ENCODE data around the gene NAALADL2.

NAALADL2 gene

DNA sequence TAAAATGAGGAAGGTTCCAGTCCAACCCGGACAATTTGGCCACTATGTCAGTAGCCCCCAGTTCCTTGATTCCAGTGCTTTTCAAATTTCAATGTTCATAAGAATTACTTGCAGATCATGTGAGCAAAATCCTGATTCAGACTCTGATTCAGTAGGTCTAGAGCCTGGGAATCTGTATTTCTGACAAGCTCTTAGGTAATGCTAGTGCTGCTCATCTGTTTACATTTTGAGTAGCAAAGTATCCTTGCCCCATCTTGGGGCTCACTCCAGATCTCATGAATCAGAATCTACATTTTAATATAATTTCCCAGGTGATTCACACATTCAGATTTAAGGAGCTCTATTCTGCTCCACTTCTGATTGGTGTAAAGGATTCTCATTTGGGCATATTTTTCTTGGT is 142.0 kb downstream of the NAALADL2 start:
- no peak for DNase-seq

DNA sequence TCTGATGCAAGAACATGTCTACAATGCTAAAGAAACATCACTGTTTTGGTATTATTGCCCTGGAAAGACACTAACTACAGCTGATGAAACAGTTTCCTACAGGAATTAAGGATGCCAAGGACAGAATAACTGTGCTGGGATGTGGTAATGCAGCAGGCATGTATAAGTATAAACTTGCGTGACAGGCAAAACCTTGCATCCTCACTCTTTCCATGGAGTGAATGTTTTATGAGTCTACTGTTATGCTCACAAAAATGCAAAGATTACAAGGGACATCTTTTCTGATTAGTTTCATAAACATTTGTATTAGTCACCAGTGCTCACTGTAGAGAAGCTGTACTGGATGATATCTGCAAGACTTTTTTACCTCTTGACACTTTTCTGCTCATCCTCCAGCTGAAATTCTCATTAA is 143.6 kb downstream of the NAALADL2 start:
- DNase-seq, result no peak

DNA sequence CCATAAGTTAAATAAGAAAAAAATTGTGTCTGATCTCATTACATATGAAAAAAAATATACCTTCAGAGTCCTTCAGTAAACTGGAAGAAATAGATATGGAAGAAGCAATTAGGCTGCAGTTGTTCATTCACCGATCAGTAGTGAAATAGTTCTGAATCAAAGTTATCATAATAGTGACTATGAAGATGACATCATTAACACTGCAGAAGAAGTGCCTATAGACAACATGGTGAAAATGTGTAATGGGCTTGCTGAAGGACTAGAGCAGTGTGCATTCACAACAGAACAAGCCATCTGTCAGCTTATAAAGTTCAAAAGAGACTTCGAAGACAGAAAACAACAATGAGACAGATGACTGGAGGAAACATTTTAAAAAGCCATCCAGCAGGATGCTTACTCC is 144.5 kb downstream of the NAALADL2 start:
- DNase-seq, result no peak

DNA sequence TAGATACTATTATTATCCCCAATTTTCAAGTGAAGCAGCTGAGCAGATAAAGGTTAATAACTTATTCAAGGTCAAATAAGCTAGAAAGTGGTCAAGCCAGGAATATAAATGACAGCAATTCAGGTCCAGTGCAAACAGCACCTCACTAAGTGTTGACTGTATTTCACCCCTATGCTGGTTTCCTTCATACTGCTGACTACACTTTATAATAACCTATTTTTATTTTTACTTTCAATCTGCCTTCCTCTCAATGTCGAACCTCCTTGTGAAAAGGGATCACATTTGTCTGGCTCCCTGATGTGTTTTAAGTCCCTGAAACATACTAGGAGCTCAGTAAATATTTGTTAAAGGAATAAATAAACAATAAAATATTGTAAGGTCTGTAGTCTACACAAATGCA is 146.1 kb downstream of the NAALADL2 start:
- no peak for DNase-seq

DNA sequence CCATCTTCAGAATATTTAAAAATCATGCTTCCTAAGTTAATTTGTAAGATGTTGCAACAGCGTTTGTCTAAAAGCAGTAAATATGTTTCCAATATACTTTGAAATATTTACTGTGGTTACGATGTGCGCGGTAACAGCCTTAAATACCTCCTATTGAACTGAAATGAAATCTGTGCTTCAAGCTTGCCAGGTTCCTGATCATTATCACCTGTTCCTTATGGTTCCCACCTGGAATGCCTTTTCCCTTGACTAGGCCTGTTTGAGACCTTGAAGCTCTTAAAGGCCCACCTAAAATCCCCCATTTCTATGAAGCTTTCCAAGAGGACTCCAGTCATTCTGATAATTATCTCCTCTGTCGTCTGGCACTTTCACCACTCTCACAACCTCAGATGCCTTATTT is 146.7 kb downstream of the NAALADL2 start:
- DNase-seq, result no peak

DNA sequence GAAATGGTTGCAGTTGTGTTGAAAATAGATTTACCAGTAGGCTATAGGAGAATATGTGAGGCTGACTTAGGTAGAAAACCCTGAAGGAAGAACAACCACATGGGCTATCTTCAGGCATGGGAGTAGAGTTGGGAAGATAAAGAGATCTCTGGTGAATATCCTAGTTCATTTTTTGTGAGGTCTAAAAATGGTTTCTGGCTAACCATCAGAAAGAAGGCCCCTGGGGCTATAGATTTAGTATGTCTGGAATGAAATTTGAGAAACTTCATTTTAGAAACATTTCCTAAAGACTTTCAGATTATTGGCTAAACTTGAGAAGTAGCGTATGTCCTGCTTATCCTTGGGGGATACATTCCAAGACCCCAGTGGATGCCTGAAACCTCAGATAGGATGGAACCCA is 148.2 kb downstream of the NAALADL2 start:
- DNase-seq, result no peak

DNA sequence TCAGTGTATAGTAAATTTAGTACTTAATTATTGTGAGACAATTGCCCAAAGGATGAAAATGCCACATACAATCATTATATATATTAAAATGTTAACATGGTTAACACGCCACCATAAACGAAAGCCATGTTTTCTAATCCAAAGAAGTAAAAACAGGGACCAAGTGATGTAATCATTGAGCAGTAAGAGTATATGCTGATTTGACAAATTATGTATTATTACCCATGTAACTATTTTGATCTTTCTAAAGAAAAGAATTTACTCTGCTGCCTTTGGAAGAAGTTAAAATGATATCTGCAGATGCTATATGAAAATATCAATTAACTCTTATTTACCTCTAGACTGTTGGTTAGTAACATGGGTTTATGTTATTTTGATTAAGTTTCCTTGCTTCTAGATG is 150.2 kb downstream of the NAALADL2 start:
- DNase-seq, result no peak

DNA sequence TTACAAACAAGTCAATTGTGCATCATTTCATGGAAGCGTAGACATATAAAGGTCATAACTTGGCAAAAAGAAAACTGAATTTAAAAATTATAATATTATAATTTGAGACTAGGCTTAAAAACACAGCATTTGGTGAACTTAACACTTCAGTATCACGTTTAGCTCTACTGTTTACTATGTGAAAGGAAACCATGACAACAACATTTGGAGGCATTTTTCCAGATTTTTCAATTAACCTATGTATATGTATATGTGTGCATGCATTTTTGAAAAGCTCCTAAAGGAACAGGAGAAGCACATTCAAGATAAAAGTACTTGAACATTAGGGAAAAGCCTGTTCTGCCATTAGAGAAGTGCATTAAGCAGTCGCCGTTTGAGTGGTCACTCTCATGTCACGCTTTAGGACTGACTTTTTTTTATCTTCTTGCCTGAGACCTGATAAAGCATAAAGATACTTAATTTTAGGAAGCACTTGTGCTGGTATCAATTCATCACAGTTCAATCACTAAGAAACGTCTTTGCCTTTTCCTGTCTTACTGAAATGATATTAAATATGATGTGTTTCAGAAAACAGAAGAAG is 156.0 kb downstream of the NAALADL2 start:
- no peak for DNase-seq

DNA sequence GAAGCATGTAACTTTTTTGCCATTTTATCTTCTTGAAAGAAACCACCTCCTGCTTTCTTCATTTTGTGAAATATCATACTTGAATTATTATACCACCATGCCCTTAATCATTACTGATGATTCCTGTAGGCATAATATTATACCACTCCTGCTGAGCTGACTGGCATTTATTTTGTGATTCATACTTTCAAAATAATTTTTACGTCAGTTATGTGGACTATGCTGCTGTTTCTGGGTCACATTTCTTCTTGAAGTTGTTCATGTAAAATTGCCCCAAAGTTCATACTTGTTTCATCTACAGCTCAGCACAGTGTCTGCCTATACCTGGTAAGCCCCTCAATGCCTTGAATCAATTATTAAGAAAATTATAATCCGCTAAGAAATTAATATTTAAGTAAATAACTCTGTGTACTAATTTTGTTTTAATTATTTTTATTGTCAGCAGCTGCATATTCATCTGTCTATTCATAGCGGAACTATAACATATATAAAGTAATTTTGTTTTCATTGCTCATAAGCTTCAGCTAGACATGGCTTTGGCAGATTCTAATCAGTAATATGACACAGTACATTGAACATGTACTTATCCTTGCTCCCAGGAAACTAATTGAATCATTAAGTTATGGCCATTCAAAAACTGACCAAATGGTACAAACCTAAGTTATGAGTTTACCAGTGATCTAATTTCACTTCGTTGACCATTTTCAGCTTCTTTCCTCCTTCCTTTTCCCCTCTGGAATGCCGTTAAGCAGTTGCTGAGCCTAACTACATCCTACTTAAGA is 160.0 kb downstream of the NAALADL2 start:
- no peak for DNase-seq

DNA sequence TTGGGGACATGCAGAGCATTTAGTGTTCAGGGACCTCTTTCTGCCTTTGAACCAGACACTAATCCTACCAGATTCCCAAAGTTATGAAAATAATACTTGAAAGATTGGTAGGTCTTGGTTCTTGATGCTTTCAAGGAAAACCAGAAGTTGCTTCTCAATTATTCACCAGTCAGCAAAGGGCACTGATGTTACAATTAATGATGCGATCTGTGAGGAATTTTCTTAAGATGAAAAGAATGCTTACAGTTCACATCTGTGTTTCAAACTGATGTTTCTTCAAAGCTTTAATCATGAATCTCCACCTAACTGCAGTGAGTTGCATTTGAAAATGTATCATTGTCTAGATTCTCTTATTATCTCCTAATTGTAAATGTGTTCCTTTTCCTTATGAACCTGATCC is 161.0 kb downstream of the NAALADL2 start:
- no peak for DNase-seq

DNA sequence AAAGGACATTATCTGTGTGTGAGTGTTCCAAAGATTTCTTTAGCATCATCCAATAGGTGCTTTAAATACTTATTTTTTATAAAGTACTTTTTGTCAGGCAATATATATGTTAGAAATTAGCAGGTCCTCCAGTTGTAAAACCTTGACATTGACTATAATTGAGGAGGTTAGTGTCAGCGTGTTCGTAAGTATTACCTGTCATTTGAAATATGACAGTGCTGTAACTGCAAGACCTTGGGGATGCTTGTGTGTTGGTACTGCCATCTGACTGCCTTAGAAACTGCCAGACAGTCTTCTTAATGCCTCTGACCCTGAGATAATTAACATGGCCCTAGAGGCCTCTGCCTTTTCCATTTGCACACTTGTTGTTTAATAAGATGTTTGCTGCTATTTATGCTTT is 170.7 kb downstream of the NAALADL2 start:
- no peak for DNase-seq

DNA sequence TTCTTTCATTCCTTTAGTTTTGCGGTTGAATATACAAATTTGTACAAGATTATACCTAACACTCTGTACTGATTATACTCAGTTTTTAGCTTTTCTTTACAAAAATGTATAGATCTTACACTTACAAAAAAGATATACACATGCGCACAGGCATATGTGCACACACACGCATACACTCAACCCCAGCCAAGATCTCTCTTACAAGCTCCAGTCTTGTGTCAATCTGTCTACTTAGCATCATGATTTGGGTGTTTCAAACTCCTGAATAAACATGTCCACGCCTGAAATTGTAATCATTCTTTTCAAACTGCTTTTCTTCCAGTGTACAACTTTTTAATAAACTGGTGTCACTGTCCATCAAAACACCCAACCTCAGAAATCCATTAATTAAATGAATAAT is 180.7 kb downstream of the NAALADL2 start:
- no peak for DNase-seq

DNA sequence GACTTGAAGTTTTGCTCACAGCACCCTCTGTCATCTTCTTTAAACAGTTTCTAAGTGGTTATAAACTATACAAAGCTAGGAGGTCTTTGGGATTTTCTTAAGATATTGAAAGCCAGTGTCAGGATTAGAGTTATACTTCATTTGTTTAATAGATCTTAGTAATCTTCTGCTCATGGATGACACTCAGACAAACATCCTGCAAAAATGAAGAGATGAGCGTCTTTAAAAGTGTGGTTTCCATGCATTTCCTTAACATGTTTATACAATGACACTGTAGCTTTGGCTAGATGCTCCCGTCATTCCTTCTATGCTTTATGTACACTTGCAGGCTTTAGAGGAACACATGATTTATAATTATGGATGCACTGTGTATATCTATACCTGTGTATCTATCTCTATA is 182.2 kb downstream of the NAALADL2 start:
- no peak for DNase-seq

DNA sequence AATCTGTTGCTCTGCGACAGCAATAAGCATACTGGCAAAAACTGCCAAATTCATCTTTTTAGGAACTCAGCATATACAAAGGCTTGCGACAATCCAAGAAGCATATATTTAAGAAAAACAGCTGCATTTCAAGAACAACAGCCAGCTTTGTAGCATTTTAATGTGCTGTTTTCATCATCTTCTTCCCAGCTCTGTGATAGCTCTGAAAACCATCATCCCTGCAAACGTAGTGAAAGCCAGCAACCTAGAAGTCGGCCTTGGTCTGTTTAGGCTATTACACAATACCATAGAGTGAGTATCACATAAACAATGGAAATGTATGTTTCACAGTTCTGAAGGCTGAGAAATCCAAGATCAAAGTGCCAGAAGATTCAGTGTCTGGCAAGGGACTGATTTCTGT is 187.5 kb downstream of the NAALADL2 start:
- no peak for DNase-seq

DNA sequence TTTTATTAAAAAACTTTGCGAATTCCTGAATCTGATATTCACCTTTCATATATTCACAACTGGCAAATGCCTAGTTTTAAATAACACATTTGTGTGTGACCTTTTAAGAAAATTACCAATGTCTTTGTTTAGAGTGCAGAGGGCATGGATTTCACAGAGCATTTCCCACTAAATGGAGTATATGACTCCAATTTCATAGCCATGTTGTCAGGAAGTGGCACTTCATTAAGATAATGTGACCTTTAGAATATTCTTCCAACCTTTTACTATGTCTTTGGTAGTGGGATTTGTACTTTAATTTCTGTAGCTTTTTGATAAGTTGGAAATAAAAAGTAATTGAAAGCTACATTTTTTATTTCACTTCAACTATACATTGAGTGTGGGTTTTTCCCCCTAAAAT is 188.7 kb downstream of the NAALADL2 start:
- no peak for DNase-seq

DNA sequence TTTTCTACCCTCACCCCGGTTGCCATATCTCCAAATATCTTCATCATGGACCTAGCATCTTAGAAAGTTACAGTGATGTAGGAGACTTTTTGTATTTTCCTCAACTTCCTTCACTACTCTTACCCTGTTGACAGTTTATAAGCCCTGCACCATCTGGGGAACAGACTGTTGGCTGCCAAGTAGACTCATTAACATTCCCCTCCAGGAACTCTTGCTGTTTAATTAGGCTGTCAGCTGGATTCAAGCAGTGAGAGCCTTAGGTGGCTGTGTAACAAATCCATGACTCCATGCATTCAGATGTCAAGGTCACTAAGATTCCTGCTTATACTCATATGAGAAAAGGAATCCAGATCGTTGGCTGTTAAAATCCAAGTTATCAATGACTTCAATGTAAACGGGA is 198.3 kb downstream of the NAALADL2 start:
- peak; percentile 91 for DNase-seq

DNA sequence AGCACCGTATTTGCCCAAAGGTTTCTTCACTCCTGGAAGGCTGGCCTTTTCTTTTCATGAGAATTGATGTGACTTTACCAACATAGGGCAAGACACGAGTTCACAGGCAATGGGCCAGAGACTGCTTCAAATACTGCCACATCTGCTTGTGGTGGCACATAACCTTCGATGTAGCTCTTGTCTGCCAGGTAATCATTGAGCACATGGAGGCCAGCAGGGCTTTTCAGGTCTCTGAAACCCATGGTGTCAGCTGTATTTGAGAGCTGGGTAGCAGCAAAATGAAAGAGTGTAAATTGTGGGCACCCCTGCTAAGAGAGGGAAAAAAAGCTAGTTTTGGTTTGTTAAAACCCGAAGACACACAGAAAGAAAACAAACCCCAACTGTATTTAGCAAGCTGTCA is 200.7 kb downstream of the NAALADL2 start:
- no peak for DNase-seq

DNA sequence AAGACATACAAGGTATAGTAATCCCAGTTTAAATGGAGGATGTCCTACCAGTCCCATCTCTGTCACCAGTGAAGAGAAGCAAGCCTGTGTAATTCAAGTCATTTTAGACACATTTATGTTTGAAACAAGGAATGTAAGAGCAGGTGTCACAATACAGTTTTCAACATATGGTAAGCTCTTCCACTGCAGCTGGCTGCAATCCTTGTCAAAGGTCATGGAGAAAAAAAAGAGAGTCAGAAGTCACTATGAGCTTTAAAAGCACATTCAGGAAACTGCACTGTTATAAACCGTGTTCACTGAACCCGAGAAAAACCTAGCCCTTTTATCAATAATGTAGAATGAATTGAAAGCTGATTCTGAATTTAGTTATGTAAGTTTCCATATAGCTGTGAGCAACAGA is 206.4 kb downstream of the NAALADL2 start:
- DNase-seq, result peak; percentile 49

DNA sequence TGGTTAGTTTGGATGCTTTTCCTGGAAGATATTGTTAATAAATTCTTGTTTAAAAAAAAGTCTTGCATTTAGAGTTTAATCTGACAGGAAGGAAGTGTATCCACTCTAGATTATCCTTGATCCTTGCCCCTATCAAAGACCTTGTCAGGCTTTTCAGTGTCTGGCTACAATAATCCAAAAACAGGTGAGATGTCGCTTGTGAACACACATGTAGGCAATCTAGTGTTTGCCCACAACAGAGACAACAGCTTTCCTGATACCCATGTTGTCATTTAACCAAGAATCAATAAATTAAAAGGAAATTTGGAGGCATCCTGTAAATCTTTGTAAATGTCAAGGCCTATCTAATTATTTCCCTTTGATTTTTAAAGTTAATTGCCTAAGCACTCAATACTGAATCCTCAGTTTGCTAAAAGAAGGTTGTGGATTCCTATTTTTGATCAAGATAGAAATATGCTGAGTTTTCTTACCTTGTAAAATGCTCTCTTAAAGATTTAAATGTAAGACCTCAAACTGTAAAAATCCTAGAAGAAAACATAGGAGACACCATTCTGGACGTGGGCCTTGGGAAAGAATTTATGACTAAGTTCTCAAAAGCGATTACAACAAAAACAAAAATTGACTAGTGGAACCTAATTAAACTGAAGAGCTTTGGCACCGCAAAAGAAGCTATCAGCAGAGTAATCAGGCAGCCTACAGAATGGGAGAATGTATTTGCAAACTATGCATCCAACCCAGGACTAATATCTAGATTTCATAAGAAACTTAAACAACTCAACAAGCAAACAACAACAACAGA is 207.7 kb downstream of the NAALADL2 start:
- DNase-seq, result no peak

DNA sequence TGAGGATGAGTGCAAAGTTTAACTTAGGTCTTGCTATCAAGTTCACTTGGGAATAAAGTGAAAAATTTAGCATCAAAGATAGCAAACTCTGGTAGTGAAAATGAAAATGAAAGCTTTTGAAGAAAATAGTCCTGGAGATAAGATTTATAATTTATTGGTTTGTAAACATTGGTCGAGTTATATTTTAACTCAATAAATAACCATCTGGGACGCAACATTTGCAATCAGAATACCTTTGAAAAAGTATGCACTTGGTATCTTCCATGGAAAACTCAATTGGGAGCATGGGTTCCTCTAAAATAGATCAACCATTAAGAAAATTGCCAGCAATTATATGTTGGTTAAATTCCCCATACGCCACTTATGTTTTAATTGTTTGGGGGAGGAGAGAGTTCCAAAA is 209.5 kb downstream of the NAALADL2 start:
- no peak for DNase-seq

DNA sequence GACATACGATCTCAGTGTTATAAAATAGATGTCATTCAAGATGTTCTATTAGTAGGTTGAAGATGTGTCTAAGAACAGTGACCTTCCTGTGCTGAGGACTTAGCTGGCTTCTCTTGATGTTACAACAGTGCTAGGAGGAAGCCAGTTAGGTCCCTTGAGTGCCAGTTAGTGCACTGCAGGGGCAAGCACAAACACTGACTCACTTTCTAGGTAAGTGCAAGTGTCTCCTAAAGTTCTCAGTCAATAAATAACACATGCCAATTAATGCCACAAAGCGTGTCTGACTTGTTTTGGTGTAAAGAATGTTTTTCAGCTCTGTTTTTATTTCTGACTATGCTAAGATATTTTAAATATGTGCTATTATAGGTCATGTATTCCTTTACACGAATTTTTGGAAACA is 211.8 kb downstream of the NAALADL2 start:
- DNase-seq, result no peak

DNA sequence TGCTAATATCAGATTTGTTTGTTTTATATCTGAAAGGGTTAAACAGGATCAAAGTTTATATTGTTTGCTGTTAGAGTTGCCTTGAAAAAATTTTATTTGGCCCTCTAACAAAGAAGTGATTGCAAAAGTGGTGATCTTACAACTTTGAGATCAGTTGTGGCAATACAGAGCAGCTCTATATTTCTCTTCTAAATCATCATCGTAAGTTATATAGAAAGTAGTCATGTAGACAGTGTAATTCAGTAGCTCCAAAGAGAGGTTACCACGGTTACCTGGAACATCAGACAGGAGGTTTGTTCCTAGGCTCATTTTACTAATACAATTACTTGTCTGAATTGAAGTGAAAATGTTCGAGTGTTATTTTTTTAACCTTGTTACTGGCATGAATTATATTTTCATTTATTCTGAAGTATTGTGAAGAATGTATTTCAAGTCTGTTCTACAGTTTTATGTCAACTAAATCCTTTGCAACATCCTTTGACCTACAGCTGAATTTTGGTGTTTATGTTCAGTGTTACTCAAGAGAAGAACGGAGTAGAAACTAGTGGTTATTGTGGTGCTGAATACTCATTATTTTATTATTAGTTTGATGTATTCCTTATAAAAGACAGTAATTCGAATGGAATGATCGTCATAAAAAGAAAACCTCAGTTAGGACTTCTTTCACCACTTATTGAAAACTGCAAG is 214.2 kb downstream of the NAALADL2 start:
- DNase-seq, result no peak

DNA sequence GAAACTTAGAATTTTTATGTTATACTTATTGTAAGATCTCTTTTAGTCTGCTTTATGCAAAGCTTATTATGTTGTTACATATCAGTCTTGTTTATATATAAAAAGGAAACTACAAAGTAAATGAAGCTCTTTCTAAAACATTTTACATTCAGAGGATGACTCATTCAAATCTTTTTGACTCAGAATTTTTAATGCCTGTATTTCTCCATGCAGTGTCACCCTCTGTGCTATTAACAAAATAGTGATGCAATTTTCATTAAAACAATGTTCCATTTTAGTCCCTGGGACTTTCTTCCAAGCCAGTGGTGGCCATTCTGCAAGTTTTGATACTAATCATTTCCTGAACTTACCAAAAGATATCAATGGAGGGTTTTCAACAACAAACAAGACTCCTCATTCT is 216.1 kb downstream of the NAALADL2 start:
- DNase-seq, result no peak

DNA sequence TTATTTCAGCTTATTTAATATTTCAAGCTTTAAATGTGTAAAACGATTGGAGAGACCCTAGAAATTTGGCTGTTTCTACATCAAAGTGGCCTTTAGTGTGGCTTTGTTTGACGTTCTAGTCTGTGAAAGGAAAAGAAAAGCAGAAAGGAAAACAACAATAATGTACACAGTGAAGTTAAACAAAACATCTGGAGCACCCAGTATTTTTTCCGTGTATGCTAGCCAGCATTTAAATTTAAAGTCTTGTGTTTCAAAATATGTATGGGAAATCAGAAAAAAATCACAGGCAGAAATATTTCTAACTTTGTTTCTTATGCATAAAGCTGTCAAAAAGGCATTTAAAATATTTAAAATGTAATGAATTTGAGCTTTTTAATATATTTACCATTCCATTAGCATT is 218.1 kb downstream of the NAALADL2 start:
- no peak for DNase-seq

Data from NCI-H524 treated with DMSO at 0.1 percent for 48 hours (cell line).